Measurements from ENCODE around the gene KIAA0040. TPM values are rescaled to one million over a fixed set of nuclear protein-coding genes. Genes with fewer than 3 reads are reported as not detected.
A peak's percentile ranks its signal among the peaks of the same experiment; 100 is the strongest.

The KIAA0040 gene
- total RNA-seq, 1 donor from 2014 or later = 44.8 TPM

GRCh38 chr1:175222296-175222938, 29.8 kb upstream of the KIAA0040 start:
- Histone ChIP-seq H3K27me3 (no peaks in the 10 kb centered on the region), H3K27ac (peak overlapping the region; percentile 38), H3K36me3 (no peaks in the 10 kb centered on the region), H3K9me3 (no peaks in the 10 kb centered on the region), H3K4me3 (no peak overlapping the region), H3K4me1 (peaks cover 23% of the 10 kb centered on the region)
- ATAC-seq (no peak), DNase-seq (no peak)
- TF ChIP-seq CTCF (IDR thresholded peaks at IDR 0.05) = no peak
- intact Hi-C loops (cut with DNase I) = loop anchor here (5.0 kb wide), 1 partner anchor 65 kb away; no protein-coding TSS in a partner anchor

GRCh38 chr1:175221557-175222175, 29.1 kb upstream of the KIAA0040 start:
- no peaks in the 10 kb centered on the region for H3K36me3 ChIP-seq
- no peaks in the 10 kb centered on the region for H3K9me3 ChIP-seq
- H3K27me3 ChIP-seq = no peaks in the 10 kb centered on the region
- H3K4me3 ChIP-seq = no peak overlapping the region
- peak; percentile 42 for TF ChIP-seq CTCF (IDR thresholded peaks at IDR 0.05)
- ATAC-seq (peak; percentile 87), DNase-seq (peak; percentile 66)
- H3K4me1 ChIP-seq = peaks cover 23% of the 10 kb centered on the region
- intact Hi-C loops (cut with DNase I) = loop anchor here (5.0 kb wide), 1 partner anchor 64 kb away; no protein-coding TSS in a partner anchor
- peak overlapping the region; percentile 67 for H3K27ac ChIP-seq

- peaks cover 23% of the 10 kb centered on the region for H3K4me1 ChIP-seq
- no peak for TF ChIP-seq CTCF (IDR thresholded peaks at IDR 0.05)
- no peak overlapping the region for H3K4me3 ChIP-seq
- intact Hi-C loops (cut with DNase I) = loop anchor here (5.0 kb wide), 1 partner anchor 64 kb away; no protein-coding TSS in a partner anchor
- no peaks in the 10 kb centered on the region for H3K9me3 ChIP-seq
- ATAC-seq (peak; percentile 50), DNase-seq (no peak)
- H3K27me3 ChIP-seq = no peaks in the 10 kb centered on the region
- H3K27ac ChIP-seq = peak overlapping the region; percentile 67
- H3K36me3 ChIP-seq = no peaks in the 10 kb centered on the region
These were observed 28.4 kb upstream of the KIAA0040 start for GRCh38 chr1:175220853-175221556.

GRCh38 chr1:175219774-175220173, 27.2 kb upstream of the KIAA0040 start:
- H3K27ac ChIP-seq = no peak overlapping the region
- H3K4me1 ChIP-seq = peaks cover 23% of the 10 kb centered on the region
- no peak for ATAC-seq
- no peak for DNase-seq
- H3K9me3 ChIP-seq = no peaks in the 10 kb centered on the region
- H3K4me3 ChIP-seq = no peak overlapping the region
- TF ChIP-seq CTCF (IDR thresholded peaks at IDR 0.05) = no peak
- H3K36me3 ChIP-seq = no peaks in the 10 kb centered on the region
- no peaks in the 10 kb centered on the region for H3K27me3 ChIP-seq
- intact Hi-C loops (cut with DNase I) = loop anchor here (5.0 kb wide), 1 partner anchor 62 kb away; no protein-coding TSS in a partner anchor

GRCh38 chr1:175218786-175219434, 26.3 kb upstream of the KIAA0040 start:
- no peaks in the 10 kb centered on the region for H3K36me3 ChIP-seq
- DNase-seq = no peak
- no peaks in the 10 kb centered on the region for H3K9me3 ChIP-seq
- no peak for TF ChIP-seq CTCF (IDR thresholded peaks at IDR 0.05)
- H3K27me3 ChIP-seq = no peaks in the 10 kb centered on the region
- intact Hi-C loops (cut with DNase I) = no loop called here
- H3K27ac ChIP-seq = no peak overlapping the region
- no peak overlapping the region for H3K4me3 ChIP-seq
- H3K4me1 ChIP-seq = peaks cover 23% of the 10 kb centered on the region
- no peak for ATAC-seq
